Neural crest cell (in vitro differentiated cells): ENCODE data around the gene IFT81. TPM values are rescaled to one million over a fixed set of nuclear protein-coding genes. Genes with fewer than 3 reads are reported as not detected.

Source experiments
- DNase-seq: peaks from one replicate; pipeline ENCODE4 v3.0.0; 2021; ENCODE audit warnings: low read depth, mixed read lengths, low spot score
- H3K27ac Mint-ChIP-seq: one replicate; pipeline ENCODE4 v1.8.0; 2021; ENCODE audit warnings: mild to moderate bottlenecking, mixed read lengths; ENCODE audit not compliant: unreplicated experiment
- H3K27me3 Mint-ChIP-seq: 2 replicates; pipeline ENCODE4 v1.8.0; 2021; ENCODE audit warnings: low read depth, mild to moderate bottlenecking, mixed read lengths
- H3K36me3 Mint-ChIP-seq: 2 replicates; pipeline ENCODE4 v1.8.0; 2021; ENCODE audit warnings: low read depth, mild to moderate bottlenecking, mixed read lengths
- H3K4me1 Mint-ChIP-seq: 2 replicates; pipeline ENCODE4 v1.8.0; 2021; ENCODE audit warnings: mixed read lengths
- H3K4me3 Mint-ChIP-seq: one replicate; pipeline ENCODE4 v1.8.0; 2021; ENCODE audit warnings: mild to moderate bottlenecking, mixed read lengths
- H3K9me3 Mint-ChIP-seq: 2 replicates; pipeline ENCODE4 v1.8.0; 2021; ENCODE audit warnings: mixed read lengths
- total RNA-seq: library from RNA; stranded (reverse); gene quantifications from 2 replicates; pipeline ENCODE4 v1.2.1, GENCODE V29; 2021
- TF ChIP-seq, protein P1 (sequence below): fragments of 200-600 bp; sonication (generic); conservative IDR thresholded peaks from 2 replicates; pipeline ENCODE4 v1.5.0; 2021; ENCODE audit warnings: antibody characterized with exemption, mild to moderate bottlenecking

Gene IFT81
- total RNA-seq, 1 donor from 2014 or later, result 40.4 TPM

DNA sequence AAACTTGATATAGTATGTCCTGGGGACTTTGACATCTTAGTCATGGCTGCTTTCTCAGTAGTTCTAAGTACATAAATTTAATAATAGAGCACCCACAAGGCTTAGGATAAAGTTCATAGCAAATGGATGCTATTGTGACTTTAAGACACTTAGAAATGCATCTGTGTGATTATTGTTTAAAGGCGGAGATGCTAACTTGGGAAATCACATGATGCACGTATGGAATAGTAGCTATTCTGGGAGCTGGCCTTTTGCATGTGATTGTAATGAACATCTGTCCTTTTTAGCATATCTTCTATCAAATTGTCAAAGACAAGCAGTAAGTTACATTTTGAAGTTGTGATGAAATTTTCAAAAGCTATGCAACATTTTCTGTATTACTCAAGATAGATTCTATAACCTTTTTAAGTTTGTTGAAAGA is 110.2 kb downstream of the IFT81 start:
- no peaks in the 10 kb centered on the region for H3K9me3 Mint-ChIP-seq
- H3K4me3 Mint-ChIP-seq, result no peak overlapping the region
- H3K27ac Mint-ChIP-seq, result no peak overlapping the region
- peaks cover 2% of the 10 kb centered on the region for H3K36me3 Mint-ChIP-seq
- H3K4me1 Mint-ChIP-seq, result peaks cover 6% of the 10 kb centered on the region
- no peak for DNase-seq
- TF ChIP-seq, protein P1, sequence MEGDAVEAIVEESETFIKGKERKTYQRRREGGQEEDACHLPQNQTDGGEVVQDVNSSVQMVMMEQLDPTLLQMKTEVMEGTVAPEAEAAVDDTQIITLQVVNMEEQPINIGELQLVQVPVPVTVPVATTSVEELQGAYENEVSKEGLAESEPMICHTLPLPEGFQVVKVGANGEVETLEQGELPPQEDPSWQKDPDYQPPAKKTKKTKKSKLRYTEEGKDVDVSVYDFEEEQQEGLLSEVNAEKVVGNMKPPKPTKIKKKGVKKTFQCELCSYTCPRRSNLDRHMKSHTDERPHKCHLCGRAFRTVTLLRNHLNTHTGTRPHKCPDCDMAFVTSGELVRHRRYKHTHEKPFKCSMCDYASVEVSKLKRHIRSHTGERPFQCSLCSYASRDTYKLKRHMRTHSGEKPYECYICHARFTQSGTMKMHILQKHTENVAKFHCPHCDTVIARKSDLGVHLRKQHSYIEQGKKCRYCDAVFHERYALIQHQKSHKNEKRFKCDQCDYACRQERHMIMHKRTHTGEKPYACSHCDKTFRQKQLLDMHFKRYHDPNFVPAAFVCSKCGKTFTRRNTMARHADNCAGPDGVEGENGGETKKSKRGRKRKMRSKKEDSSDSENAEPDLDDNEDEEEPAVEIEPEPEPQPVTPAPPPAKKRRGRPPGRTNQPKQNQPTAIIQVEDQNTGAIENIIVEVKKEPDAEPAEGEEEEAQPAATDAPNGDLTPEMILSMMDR, result no peak
- H3K27me3 Mint-ChIP-seq, result no peaks in the 10 kb centered on the region

DNA sequence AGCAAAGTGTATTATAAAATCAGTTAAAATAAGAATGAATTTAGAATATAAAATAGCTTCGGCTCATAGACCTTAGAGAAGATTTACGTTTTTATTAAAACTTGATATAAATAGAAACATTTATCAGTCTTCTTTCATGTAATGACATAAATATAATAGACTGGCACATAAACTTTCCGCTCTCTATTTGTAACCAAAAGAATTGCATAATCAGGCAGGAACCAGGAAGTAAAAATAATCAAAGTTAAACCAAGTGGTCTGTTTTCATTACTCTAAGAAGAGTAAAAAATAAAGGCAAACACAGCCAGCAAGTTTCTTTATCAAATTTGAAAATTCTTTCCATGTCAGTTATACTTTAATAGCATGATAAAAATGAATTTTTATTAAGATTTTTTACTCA is 110.6 kb downstream of the IFT81 start:
- TF ChIP-seq, protein P1, result no peak
- no peak overlapping the region for H3K4me3 Mint-ChIP-seq

DNA sequence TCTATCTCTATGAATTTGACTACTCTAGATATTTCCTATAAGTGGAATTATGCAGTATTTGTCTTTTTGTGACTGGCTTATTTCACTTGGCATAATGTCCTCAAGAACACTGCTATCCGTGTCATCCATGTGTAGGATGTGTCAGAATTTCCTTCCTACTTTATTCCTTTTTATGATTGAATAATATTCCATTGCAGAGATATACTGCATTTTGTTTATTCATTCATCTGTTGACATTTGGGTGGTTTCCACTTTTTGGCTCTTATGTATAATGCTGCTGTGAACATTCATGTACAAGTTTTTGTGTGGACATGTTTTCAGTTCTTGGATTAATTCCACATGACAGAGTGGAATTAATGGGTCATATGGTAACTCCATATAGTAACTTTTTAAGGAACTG is 111.2 kb downstream of the IFT81 start:
- Mint-ChIP-seq H3K4me1 (peaks cover 6% of the 10 kb centered on the region), H3K27ac (no peak overlapping the region), H3K9me3 (no peaks in the 10 kb centered on the region), H3K27me3 (no peaks in the 10 kb centered on the region), H3K4me3 (no peak overlapping the region), H3K36me3 (peaks cover 7% of the 10 kb centered on the region)
- TF ChIP-seq, protein P1, result no peak
- DNase-seq, result no peak

More for the DNA sequence above, 110.6 kb downstream of the IFT81 start:
- Mint-ChIP-seq H3K9me3 (no peaks in the 10 kb centered on the region), H3K27ac (no peak overlapping the region), H3K4me1 (peaks cover 6% of the 10 kb centered on the region), H3K36me3 (peaks cover 3% of the 10 kb centered on the region), H3K27me3 (no peaks in the 10 kb centered on the region)
- no peak for DNase-seq

DNA sequence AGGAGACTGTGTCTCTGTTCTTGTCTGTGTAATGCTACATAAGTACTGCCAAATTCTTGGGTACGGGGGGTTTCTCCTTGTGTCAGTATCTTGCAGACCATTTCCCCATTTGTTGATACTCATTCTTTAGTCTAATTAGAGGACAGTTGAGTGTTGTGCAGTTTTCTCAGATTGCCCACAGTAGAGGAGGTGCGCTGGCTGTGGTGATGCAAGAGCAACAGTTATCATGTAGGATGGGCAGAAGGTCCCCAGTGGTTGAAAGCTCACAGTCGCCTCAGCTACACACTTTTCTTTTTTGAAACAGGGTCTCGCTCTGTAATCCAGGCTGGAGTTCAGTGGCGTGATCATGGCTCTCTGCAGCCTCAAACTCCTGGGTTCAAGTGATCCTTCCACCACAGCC is 119.1 kb downstream of the IFT81 start:
- Mint-ChIP-seq H3K27ac (no peak overlapping the region), H3K36me3 (peaks cover 21% of the 10 kb centered on the region), H3K4me3 (no peak overlapping the region), H3K27me3 (no peaks in the 10 kb centered on the region), H3K9me3 (no peaks in the 10 kb centered on the region), H3K4me1 (peaks cover 23% of the 10 kb centered on the region)
- TF ChIP-seq, protein P1, result no peak
- DNase-seq, result no peak

DNA sequence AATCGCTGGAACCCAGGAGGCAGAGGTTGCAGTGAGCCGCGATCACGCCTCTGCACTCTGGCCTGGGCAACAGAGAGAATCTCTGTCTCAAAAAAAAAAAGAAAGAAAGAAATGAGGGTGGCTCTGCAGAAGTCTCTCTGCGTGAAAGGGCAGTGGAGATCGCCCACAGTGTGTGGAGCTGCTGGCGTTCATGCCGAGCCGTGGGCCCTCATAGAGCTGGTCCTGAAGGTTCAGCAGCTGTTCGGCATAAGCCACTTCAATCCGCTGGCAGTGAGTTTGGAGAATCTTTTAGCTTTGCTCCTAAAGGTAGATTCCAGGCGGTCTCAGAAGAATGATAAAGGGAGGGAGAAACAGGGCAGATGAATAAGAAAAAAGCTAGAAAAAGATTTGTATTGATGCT is 120.2 kb downstream of the IFT81 start:
- Mint-ChIP-seq H3K4me1 (peaks cover 23% of the 10 kb centered on the region), H3K9me3 (no peaks in the 10 kb centered on the region), H3K27ac (no peak overlapping the region), H3K36me3 (peaks cover 19% of the 10 kb centered on the region), H3K27me3 (no peaks in the 10 kb centered on the region), H3K4me3 (no peak overlapping the region)
- DNase-seq, result no peak
- TF ChIP-seq, protein P1, result no peak

DNA sequence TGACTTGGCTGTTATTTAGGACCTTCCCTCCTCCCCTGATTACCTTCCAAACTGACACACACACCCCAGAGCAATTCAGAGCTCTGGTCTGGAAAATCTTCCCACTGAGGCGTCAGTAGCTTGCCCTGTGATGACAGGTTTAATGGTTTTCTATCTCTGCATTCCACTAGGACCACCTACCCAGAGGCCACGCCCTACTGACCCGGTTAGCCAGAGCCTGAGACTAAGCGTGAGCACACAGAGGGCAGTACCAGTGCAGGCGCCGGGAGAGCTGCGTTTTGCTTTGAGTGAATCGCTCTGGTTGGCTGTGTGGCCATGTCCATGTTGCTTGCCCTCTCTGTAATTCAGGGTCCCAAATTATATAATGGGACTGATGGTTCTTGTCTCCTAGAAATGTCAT is 120.7 kb downstream of the IFT81 start:
- Mint-ChIP-seq H3K27me3 (no peaks in the 10 kb centered on the region), H3K27ac (no peak overlapping the region), H3K36me3 (peaks cover 17% of the 10 kb centered on the region), H3K4me3 (no peak overlapping the region), H3K9me3 (no peaks in the 10 kb centered on the region), H3K4me1 (peaks cover 23% of the 10 kb centered on the region)
- TF ChIP-seq, protein P1, result no peak
- no peak for DNase-seq
